Activated CD8-positive, alpha-beta memory T cell treated with anti-CD3 and anti-CD28 coated beads for 24 hours (primary cell): Measurements from ENCODE around the gene ELF5.

Experiments
- DNase-seq: peaks from one replicate; pipeline ENCODE4 v3.0.0-alpha.2; 2020

The ELF5 gene

GRCh38 chr11:34490304-34490703 is 23.3 kb downstream of the ELF5 start:
- DNase-seq, result no peak

DNA sequence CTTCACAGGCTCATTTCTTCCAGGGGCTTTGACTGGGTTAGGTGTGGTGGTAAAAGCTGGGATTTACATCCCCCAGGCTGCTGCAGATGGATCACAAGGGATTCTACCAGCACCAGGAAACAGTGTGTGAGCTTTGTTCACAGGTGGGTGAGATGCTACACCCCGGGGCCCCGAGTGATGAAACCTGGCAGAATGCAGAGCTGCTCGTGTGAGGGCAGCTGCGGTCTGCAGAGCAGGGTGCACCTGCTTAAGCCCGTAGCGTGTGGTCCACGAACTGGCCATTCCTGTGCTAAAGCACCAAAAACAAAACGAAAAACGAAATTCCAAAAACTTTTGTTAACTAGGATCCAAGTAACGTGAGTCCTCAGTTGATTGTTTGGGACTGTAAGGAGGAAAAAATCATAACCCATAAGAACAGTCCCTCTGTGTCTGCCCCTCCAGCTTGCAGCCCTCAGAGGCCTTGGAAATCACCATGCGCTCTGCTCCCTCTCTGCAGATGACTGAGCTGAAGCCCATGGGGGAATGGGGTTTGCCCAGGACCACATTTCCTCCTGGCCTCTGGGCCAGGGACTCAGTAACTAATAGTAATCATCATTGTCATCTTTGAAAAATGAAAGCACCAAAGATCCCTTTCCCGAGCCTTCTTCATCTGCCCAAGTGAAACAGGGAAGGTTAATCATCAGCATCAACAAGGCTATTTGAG is 24.6 kb downstream of the ELF5 start:
- no peak for DNase-seq

GRCh38 chr11:34487430-34487829 is 26.2 kb downstream of the ELF5 start:
- no peak for DNase-seq

GRCh38 chr11:34483106-34483874 is 30.3 kb downstream of the ELF5 start:
- DNase-seq, result no peak

GRCh38 chr11:34481307-34481706 is 32.3 kb downstream of the ELF5 start:
- no peak for DNase-seq

DNA sequence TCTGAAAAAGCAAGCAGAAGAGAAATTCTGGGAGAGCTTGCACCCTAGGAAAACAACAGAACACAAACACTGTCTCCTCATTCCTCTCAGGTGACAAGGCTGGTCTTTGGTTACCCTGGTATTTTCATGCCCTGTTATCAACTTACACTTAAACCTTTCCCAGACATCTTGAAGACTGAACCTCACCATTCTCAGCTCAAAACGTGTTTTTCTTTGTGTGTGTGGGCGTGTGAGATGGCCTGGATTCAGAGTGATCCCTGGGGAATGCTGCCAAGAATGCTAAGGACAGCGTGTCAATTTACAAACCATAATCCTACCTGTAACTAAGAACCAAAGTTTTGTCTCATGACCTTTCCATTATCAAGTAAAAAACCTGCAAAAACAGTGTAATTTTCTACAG is 33.3 kb downstream of the ELF5 start:
- DNase-seq, result no peak

DNA sequence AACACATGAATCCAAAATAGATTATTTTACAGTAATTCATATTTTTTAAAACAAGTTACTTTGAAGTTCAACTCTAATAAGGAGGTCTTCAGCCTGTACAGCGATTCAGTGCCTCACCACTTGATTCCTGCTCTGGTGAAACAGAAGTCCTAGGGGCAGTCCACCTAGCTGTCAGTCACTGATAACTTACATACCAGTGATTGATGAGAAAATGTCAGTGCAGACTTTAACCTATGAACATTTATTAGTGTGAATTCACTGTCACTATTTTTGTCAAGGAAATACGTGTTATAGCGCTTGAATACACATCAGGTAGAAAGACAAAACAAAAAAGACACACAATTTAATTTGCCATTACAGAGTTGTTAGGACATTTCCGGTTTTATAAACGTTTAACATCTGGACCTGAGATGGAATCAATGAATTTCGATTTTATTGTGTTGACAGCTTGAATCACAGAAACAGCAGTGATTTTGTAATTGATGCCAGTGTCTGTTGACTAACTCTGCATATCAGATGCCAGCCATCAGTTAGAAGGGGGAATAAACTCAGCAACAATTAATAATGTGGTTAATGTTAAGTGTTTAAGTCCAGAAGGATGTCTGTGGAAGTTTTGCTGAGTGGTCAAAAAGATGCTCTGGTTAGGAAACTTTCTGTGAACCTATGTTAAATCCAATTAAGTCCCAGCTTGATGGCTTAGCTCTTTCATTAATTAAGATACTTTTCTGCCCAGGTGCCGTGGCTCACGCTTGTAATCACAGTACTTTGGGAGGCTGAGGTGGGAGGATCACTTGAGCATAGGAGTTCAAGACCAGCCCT is 34.5 kb downstream of the ELF5 start:
- no peak for DNase-seq

- no peak for DNase-seq
Measured at GRCh38 chr11:34476849-34477248, 36.7 kb downstream of the ELF5 start.

- no peak for DNase-seq
Measured at GRCh38 chr11:34475656-34476055, 37.9 kb downstream of the ELF5 start.

- no peak for DNase-seq
Measured at GRCh38 chr11:34473603-34474169, 39.9 kb downstream of the ELF5 start.

DNA sequence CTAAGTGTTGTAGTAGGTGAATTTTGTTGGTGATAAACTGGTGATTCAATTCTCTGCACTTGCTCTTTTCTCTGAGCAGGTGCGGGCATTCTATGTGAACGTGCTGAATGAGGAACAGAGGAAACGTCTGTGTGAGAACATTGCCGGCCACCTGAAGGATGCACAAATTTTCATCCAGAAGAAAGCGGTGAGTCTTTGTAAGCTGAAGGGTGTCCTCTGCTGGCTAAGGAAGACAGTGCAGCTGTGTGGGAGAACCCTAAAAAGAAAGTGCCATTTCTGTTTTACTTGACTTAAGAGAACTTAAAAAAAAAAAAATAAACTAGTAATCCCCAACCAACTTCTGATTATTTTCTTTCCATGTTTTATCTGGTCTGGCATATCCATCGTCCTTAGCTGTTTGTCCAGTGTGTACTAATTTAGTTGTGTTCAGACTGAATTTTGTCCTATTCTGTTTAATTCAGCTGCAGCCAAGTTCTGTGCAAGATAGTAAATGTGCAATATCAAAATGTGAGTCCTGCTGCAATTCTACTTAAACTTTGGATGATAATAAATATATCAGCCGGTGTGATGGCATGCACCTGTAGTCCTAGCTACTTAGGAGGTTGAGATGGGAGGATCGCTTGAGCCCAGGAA is 45.3 kb downstream of the ELF5 start:
- DNase-seq, result peak; percentile 62

DNA sequence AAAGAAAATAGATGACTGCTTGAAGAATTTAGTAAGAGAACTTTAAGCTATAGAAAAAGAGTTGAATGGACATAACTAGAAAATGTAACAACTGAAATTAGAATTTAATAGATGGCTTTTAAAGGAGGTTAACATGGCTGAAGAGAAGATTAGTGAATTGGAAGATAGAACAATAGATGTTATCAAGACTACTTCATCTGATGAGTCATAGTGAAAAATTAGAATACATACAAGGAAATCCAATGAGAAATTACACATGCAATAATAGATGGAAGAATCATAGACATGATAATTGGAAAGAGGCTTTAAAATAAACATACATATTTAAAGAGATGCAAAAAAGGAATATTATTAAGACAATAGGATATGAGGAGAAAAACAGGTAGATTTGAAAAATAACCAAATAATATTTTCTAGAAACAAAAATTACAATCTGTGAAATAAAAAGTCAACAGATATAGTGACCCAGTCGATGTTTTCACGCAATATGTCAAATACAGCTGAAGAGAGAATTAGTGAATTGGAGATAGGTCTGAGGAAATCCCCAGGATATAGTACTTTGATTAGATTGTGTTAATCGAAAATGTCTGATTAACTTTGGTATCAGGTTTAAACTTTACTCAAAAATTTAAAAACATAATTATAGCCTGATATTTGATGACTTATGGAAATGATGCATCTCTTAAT is 46.6 kb downstream of the ELF5 start:
- no peak for DNase-seq

DNA sequence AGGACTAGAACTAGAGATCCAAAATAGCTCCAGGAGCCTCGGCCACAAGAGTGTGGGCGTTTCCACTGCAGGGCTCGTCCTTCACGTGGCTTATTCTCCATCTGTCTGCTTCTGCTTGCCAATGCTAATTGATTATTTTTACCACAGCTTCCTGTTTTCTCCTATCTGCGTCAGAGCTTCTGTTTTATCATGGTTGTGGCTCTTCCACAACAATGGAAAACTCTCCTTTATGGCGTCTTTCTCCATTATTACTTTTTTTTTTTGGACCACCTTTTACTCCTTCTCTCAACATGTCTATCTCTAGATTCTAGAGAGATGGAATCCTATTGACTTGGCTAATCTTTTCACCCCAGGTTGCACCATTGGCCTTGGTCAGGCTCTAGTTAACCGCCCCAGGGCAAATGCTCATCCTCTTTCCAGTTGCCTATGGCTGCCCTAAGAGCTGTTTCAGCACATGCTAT is 49.0 kb downstream of the ELF5 start:
- no peak for DNase-seq

DNA sequence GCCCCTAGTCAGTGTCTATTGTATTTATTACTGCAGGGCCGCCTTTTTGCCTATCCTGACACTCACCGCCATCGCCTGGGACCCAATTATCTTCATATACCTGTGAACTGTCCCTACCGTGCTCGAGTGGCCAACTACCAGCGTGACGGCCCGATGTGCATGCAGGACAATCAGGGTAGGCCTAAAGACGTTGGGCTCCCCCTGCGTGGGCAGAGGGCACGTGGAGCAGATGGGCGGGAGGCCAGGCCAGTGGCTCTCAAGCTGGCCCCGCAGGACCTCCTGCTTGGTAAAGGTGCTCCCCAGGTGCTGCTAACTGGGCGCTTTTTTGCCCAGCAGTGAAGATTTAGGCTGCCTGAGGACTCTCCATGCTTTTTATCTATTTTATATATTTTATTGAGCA is 52.4 kb downstream of the ELF5 start:
- DNase-seq, result no peak

GRCh38 chr11:34460278-34460677 is 53.3 kb downstream of the ELF5 start:
- DNase-seq, result no peak

DNA sequence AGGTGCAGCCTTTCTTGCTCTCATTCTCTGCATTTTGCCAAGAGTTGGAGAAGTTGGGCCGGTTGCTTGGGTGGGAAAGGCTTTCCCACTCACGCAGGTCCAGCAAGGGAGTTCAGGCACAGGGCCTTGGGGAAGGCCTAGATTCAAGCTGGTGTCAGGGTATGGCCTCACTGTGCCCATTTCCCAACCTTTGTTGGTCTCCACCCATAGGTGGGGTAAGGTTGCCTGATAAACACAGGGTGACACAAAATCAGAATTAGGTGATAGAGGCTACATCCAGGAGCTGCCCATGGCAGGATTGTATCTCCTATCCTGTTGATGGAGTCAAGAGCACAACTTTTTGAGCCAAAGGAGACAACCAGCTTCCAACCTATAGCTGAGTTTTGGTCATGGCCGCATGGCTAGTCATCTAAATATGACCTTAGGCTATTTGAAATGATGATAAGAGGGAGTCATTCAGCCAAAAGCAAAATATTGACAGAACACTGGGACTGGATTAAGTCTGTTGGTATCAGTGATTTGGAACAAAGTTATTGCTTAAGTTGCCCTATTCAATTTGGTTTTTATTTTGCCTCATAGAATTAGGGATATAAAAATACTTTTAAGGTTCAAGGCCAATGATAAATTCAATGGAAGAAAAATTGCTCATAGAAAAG is 54.0 kb downstream of the ELF5 start:
- no peak for DNase-seq

GRCh38 chr11:34458525-34458924 is 55.1 kb downstream of the ELF5 start:
- no peak for DNase-seq

DNA sequence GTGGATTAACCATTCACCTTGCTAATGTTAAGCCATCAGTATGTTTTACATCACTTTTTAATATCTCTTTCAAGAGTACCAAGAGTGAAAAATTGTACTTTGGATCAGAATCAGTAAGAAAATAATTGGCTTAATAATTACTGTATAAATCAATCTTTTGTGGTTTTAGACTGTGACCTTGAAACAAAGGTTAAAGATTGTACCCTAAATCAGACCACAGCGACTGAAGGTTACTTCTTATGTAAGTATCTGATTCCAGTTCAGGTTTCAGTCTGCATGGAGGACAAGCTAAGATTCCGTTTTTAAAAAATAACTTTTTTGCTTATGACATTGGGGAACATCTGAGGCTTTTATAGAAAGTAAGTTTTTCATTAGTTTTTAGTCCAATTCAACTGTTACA is 56.0 kb downstream of the ELF5 start:
- no peak for DNase-seq

DNA sequence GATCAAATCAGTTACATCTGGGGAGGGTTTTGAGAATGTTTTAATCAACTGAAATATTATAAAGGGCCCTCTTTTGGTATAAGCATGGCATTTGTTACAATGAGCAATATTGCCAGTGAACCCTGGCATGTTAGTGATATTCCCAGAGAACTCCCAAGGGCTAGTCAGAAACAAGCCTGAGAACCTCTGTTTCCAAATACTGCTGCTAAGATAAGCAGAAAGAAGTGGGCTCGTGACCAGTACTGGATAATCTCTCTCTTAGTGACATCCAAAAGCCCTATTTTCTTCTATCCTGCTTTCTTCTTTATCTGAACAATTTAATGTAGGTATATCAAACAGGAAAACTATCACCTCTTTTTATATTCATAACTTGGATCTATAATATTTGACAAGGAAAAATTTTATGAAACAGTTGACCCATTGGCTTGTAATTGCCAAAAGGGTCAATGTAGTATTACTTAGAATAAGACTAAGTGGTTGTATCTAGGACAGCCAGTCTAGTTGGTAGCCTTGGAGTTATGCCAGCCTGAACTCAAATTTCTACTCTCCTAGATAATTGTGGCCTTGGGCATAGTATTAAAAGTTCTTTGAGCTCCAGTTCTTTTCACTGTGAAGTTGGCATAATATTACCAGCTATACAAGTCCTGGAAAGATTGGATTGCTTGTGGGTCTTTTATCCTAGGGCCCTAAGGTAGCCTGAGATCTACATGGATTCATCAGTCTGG is 59.1 kb downstream of the ELF5 start:
- no peak for DNase-seq

- DNase-seq, result no peak
Measured at GRCh38 chr11:34451053-34451452, 62.5 kb downstream of the ELF5 start.

DNA sequence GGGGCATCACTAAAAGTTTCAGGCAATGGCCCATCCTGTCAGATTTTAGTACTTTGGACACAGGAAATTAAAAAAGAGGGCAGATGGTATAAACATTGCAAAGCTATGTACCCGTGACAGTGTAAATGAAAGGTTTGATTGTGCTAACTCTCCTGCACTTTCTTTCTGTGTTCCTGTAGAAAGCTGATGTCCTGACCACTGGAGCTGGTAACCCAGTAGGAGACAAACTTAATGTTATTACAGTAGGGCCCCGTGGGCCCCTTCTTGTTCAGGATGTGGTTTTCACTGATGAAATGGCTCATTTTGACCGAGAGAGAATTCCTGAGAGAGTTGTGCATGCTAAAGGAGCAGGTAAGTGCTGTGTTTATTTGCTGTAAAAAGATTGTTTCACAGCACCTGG is 64.6 kb downstream of the ELF5 start:
- DNase-seq, result no peak
